Skeletal muscle tissue (tissue), 4 donors: ENCODE measurements around the gene RECK. TPM values are rescaled to one million over a fixed set of nuclear protein-coding genes. Genes with fewer than 3 reads are reported as not detected.
"Not testable (repeated sequence)": the region's sequence is repeated elsewhere in the genome, so short reads cannot be mapped to it uniquely, and the experiment has no call there.

Experiments used
- H3K27ac ChIP-seq: one replicate; pipeline ENCODE4 v1.7.0; 2013; ENCODE audit warnings: mild to moderate bottlenecking, low read depth, low read length, inconsistent platforms
- H3K27me3 ChIP-seq, 3 donors: one replicate each; pipeline ENCODE4 v1.7.0; 2013; ENCODE audit warnings: low read length in 3 of 3; ENCODE audit not compliant: control insufficient read depth in 3 of 3, insufficient read depth in 3 of 3
- H3K36me3 ChIP-seq, 3 donors: one replicate each; pipeline ENCODE4 v1.7.0; 2013; ENCODE audit warnings: low read length in 3 of 3; ENCODE audit not compliant: control insufficient read depth in 3 of 3, insufficient read depth in 3 of 3
- H3K4me1 ChIP-seq, 3 donors: one replicate each; pipeline ENCODE4 v1.7.0; 2013; ENCODE audit warnings: low read length in 3 of 3, mild to moderate bottlenecking in 3 of 3; ENCODE audit not compliant: control insufficient read depth in 3 of 3, insufficient read depth in 3 of 3
- H3K4me3 ChIP-seq, 3 donors: one replicate each; pipeline ENCODE4 v1.7.0; 2013; ENCODE audit warnings: low read length in 3 of 3
- H3K9ac ChIP-seq, 3 donors: one replicate each; pipeline ENCODE4 v1.7.0; 2013; ENCODE audit warnings: low read length in 3 of 3, mild to moderate bottlenecking in 3 of 3, moderate library complexity in 2 of 3, low read depth in 1 of 3
- H3K9me3 ChIP-seq, 3 donors: one replicate each; pipeline ENCODE4 v1.7.0; 2013; ENCODE audit warnings: low read length in 3 of 3; ENCODE audit not compliant: control insufficient read depth in 3 of 3
- total RNA-seq: library from RNA; depleted of rRNA; stranded (reverse); fragments of >200 nt; gene quantifications from one replicate; pipeline ENCODE4 v1.2.3, GENCODE V29; 2014
- donor health status: Osteomylitis.

The RECK gene, protein sequence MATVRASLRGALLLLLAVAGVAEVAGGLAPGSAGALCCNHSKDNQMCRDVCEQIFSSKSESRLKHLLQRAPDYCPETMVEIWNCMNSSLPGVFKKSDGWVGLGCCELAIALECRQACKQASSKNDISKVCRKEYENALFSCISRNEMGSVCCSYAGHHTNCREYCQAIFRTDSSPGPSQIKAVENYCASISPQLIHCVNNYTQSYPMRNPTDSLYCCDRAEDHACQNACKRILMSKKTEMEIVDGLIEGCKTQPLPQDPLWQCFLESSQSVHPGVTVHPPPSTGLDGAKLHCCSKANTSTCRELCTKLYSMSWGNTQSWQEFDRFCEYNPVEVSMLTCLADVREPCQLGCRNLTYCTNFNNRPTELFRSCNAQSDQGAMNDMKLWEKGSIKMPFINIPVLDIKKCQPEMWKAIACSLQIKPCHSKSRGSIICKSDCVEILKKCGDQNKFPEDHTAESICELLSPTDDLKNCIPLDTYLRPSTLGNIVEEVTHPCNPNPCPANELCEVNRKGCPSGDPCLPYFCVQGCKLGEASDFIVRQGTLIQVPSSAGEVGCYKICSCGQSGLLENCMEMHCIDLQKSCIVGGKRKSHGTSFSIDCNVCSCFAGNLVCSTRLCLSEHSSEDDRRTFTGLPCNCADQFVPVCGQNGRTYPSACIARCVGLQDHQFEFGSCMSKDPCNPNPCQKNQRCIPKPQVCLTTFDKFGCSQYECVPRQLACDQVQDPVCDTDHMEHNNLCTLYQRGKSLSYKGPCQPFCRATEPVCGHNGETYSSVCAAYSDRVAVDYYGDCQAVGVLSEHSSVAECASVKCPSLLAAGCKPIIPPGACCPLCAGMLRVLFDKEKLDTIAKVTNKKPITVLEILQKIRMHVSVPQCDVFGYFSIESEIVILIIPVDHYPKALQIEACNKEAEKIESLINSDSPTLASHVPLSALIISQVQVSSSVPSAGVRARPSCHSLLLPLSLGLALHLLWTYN
- total RNA-seq, result 14.6 TPM

DNA sequence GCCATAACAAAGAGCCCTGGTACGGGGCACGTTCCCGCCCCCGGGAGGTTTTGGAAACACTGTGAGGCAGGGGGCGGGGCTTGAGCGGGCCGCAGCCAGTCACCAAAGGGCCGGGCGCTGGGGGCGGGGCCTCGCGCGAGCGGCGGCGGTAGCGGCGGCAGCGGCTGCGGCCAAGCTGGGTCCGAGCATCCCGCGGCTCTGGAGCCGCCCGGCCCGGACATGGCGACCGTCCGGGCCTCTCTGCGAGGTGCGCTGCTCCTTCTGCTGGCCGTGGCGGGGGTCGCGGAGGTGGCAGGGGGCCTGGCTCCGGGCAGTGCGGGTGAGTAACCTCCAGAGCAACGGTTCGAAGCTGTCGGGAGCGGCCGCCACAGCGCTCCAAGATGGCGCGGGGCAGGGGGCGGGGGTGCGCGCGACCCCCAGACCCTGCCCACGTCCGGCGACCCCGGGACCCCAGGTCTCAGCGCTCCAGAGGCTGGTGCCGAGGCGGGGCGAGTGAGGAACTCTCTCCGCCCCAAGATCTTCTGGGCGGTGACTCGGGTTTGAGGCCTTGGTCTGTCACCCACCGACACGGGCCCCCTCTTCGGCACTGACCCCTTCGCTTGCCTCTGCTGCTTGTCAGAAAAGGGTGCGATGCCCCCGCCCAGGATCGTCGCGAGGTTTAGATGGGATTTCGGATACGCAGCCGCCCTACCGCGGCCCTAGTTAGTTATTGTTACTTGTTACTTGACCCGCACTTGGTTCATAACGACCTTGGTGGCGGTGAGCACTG lies at the start of gene RECK:
Gene RECK (plus strand): TSS at position 134 of the 769 bp plus-strand sequence. CDS start 86 bp downstream, at position 220.
- H3K4me1 ChIP-seq, result peaks cover 7 to 15% (median 7%) of the 10 kb centered on the region in 3 donors
- peak within 1 kb of the TSS; percentile 54 for H3K27ac ChIP-seq
- H3K9ac ChIP-seq, result peak within 1 kb of the TSS; percentile 62 to 77 (median 70)
- peak within 1 kb of the TSS; percentile 68 to 80 (median 78) for H3K4me3 ChIP-seq
- no peaks in the 10 kb centered on the region for H3K9me3 ChIP-seq
- H3K36me3 ChIP-seq, result no peaks in the 10 kb centered on the region
- H3K27me3 ChIP-seq, result peaks cover 0 to 11% (median 4%) of the 10 kb centered on the region in 3 donors

DNA sequence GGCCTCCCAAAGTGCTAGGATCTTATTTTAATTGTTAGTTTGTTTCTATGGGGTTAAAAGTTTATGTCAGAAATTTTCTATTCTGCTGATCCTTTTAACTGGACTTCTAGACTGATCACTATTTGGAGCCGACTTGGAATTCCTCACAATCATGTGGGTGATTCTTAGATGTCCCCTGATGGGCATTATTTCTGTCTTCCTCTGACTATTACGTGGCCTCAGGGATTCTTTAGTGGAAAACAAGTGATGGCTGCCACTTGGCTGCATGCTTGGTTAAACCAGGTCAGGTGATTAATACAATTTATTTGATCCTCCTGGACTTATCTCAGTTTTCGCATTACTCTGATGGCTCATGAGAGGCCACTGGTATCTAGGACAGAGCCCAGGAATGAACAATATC lies 46.6 kb upstream of the RECK start:
- Histone ChIP-seq H3K36me3 (no peaks in the 10 kb centered on the region), H3K9ac (no peak overlapping the region), H3K4me1 (no peaks in the 10 kb centered on the region), H3K27me3 (no peaks in the 10 kb centered on the region), H3K4me3 (no peak overlapping the region), H3K9me3 (no peaks in the 10 kb centered on the region), H3K27ac (no peak overlapping the region)

DNA sequence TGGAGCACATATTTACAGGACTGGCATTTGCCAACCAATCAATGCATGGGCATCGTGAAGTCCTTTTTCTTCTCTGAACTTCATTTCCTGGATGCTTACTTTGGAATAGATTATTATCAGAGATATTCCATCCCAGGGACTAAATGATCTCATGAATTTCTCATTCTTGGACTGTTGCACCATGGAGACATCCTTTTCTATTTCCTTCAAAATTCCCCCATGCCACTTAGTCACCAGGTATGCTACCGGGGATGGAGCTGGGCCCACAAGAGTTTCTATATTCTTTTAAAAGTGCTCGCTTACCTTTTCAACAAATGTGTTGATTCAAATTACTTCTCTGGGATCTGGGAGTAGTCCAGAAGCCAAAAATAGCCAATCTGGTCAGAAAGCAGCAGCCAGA lies 43.6 kb upstream of the RECK start:
- not testable (repeated sequence) for H3K36me3 ChIP-seq, H3K27ac ChIP-seq, H3K4me1 ChIP-seq, H3K9ac ChIP-seq, H3K9me3 ChIP-seq, H3K4me3 ChIP-seq, H3K27me3 ChIP-seq

DNA sequence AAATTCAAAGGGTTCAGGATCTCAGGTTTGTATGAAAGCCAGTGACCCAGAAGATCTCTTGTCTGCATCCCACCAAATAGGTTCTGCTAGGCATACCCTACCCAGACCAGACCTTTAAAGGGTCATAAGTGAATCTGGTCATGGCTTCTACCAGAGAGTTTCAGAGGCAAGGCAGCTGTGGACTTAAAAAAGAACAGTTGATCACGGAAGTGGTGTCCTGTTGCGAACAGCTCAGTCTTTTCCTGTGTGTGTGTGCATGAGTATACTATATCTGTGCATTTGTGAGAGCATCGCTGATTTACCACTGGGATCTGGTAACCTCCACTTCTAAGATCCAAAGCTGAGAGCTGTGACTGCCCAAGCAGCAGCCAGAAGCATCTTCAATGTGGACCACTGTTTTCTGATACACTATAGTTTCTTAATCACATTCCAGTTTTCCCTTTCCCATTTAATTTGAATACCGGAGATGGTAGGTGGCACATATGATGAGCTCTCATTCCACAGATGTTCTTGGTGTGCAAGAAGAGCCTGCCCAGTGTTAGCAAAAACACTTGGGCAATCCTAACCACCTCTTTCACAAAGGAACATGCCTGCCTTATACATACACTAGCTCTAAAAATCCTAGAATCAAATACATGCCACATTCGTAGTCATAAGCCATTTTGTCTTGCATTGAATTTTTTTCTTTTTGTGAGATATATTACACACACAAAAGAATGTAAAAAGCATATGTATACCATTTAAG lies 42.6 kb upstream of the RECK start:
- Histone ChIP-seq H3K4me3 (no peak overlapping the region), H3K27ac (no peak overlapping the region)

DNA sequence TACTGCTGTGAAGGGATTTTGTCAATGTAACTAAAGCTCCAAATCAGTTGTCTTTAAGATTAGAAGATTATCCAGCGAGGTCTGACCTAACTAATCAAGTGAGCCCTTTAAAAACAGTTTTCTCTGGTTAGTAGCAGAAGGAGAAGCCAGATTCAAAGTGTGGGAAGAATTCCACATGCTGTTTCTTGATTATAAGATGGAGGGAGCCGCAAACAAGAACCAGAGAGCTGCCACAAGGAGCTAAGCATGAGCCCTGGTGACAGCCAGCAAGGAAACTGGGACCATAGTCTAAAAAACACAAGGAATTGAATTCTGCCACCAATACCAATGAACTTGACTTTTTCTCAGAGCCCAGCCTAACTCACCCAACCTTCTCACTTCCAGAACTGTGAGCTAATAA lies 41.8 kb upstream of the RECK start:
- H3K4me3 ChIP-seq, result no peak overlapping the region
- H3K36me3 ChIP-seq, result no peaks in the 10 kb centered on the region
- peaks cover 0 to 4% (median 0%) of the 10 kb centered on the region in 3 donors for H3K4me1 ChIP-seq
- H3K9ac ChIP-seq, result no peak overlapping the region
- peaks cover 0 to 5% (median 2%) of the 10 kb centered on the region in 3 donors for H3K9me3 ChIP-seq
- H3K27ac ChIP-seq, result no peak overlapping the region
- no peaks in the 10 kb centered on the region for H3K27me3 ChIP-seq

More for the DNA sequence above, 42.6 kb upstream of the RECK start:
- H3K9ac ChIP-seq, result no peak overlapping the region
- no peaks in the 10 kb centered on the region for H3K27me3 ChIP-seq
- H3K9me3 ChIP-seq, result peaks cover 0 to 5% (median 2%) of the 10 kb centered on the region in 3 donors
- no peaks in the 10 kb centered on the region for H3K36me3 ChIP-seq
- peaks cover 0 to 4% (median 0%) of the 10 kb centered on the region in 3 donors for H3K4me1 ChIP-seq

GRCh38 chr9:35996358-35996970 lies 40.2 kb upstream of the RECK start:
- Histone ChIP-seq H3K4me3 (no peak overlapping the region), H3K9ac (no peak overlapping the region), H3K9me3 (peaks cover 0 to 5% (median 2%) of the 10 kb centered on the region in 3 donors), H3K36me3 (no peaks in the 10 kb centered on the region), H3K27me3 (no peaks in the 10 kb centered on the region), H3K27ac (no peak overlapping the region), H3K4me1 (peaks cover 0 to 4% (median 0%) of the 10 kb centered on the region in 3 donors)

DNA sequence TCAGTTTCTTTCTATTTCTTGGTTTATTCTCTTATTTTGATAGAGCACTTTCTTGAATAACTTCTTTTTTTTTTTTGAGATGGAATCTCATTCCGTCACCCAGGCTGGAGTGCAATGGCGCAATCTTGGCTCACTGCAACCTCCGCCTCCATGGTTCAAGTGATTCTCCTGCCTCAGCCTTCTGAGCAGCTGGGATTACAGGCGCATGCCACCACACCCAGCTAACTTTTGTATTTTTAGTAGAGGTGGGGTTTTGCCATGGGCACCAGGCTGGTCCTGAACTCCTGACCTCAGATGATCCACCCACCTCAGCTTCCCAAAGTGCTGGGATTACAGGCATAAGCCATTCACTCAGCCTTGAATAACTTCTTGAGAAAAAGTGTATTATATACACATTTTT lies 39.7 kb upstream of the RECK start:
- H3K27ac ChIP-seq, H3K27me3 ChIP-seq, H3K4me3 ChIP-seq, H3K36me3 ChIP-seq, H3K9me3 ChIP-seq, H3K9ac ChIP-seq, H3K4me1 ChIP-seq: not testable (repeated sequence)

DNA sequence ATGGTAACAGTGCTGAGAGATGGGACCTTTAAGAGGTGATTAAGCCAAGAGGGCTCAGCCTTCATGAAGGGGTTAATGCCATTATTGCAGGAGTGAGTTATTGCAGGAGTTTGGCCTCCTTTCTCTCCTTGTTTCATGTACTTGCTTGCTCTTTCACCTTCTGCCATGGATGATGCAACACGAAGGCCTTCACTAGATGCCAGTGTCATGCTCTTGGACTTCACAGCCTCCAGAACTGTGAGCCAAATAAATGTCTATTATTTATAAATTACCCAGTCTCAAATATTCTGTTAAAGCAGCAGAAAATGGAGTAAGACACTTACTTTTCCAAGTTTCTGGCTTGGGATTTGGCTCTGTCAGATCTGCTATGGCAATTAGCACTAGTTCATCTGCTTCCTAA lies 38.4 kb upstream of the RECK start:
- Histone ChIP-seq H3K27ac (no peak overlapping the region), H3K9me3 (peaks cover 0 to 5% (median 2%) of the 10 kb centered on the region in 3 donors), H3K9ac (no peak overlapping the region), H3K4me1 (peaks cover 0 to 4% (median 0%) of the 10 kb centered on the region in 3 donors), H3K36me3 (no peaks in the 10 kb centered on the region), H3K4me3 (no peak overlapping the region), H3K27me3 (peaks cover 0 to 6% (median 2%) of the 10 kb centered on the region in 3 donors)

GRCh38 chr9:36005891-36006290 lies 30.8 kb upstream of the RECK start:
- H3K27ac ChIP-seq, result no peak overlapping the region
- peaks cover 0 to 4% (median 3%) of the 10 kb centered on the region in 3 donors for H3K4me1 ChIP-seq
- no peak overlapping the region for H3K9ac ChIP-seq
- peaks cover 3 to 10% (median 6%) of the 10 kb centered on the region in 3 donors for H3K27me3 ChIP-seq
- no peak overlapping the region for H3K4me3 ChIP-seq
- H3K36me3 ChIP-seq, result no peaks in the 10 kb centered on the region
- peaks cover 0 to 3% (median 2%) of the 10 kb centered on the region in 3 donors for H3K9me3 ChIP-seq
